ENCODE data around the gene RBKS.
A peak's percentile ranks its signal among the peaks of the same experiment; 100 is the strongest.
"Not testable (repeated sequence)": the region's sequence is repeated elsewhere in the genome, so short reads cannot be mapped to it uniquely, and the experiment has no call there.

RBKS gene

DNA sequence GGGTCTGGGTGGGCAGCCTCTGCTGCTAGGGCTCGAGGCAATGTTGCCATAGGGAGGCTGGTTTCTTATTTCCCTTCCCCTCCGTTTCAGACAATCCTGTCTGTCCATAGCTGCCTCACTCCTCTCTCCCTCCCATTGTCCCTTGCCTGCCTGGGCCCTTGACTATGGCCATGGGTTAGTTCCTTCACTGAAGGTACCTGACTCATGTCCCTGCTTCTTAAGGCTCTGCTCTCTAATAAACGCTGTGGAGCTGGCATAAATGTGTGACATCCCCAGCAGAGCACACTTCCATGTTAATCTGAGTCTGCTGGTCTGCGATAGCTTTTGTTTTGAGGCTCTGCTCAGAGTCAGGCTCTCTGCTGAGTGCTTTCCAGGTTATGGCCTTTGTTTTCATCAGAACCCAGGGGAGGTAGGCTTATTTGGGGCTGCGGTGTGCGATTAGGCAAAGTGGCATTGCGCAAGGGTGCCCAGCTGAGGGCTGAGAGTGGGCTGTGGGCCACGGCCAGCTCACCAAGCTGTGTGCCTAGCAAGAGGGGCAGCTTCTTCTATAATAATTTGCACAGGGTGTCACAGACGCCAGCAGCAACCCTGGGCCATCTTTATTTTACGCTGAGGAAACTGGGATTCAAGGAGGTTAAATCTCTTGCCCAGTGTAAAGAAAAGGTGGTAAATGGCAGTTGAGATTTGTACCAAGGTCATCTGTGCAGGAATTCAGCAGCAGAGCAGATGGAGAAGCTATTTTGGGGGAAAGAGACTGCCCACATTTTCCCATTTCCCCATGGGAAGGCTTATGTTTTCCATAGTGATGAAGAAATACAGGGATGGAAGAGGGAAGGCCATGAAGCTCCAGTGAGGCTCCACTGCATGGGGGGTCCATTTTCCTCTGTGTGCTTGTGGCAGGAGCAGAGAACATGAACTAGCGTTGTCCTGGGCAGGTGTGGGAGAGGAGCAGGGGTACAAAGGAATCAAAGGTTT lies 93.1 kb downstream of the RBKS start:
- DNase-seq, result no peak

DNA sequence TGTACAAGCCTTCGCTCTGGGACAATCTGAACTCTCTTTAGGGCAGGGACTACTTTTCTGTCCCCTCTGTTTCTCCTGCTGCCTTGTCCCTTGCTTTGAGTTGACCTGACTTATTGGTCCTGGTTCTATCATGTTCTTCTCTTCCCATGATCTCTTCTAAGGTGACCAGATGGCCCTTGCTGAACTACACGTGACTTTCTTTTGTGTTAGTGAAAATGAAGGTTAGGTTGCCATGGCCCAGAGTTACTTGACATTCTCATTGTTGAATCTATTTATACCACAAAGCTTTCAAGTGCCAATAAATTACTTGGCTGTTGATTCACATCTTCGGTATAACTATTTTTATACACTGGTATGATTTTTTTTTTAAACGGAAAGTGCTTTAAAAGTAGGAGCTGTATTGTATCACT lies 94.3 kb downstream of the RBKS start:
- no peak for DNase-seq

DNA sequence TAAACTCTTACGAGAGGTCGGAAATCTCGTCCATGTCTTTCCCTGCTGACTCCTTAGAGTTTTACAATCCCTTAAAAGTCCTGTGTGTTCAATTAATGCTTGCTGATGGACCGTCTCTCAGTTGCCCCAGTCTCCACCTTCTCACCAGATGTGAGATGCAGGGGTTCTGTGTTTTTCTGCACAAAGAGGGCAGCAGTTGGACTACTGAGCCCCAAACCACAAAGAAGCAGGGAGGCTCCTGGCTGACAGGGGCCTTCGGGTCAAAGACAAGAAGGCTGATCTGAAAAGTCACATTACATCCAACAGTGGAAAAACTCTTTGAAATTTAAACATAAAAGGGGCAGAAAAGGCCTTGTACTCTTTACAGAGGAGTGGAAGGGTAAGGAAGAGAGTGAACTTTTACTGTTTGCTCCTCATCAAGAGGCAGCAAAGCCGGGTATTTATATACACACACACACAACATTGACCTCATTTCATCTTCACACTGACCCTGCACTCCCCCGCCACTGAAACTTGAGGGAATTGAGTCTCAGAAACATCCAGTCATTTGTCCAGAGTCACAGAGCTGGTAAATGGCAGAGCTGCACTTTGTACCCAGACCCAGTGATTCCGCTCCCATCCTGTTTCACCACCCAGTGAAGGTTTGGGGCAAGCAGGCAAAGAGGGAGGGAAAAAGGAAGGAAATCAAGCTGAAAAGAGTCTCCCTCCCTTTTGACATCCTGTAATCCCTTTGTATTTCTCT lies 94.9 kb downstream of the RBKS start:
- no peak for DNase-seq

DNA sequence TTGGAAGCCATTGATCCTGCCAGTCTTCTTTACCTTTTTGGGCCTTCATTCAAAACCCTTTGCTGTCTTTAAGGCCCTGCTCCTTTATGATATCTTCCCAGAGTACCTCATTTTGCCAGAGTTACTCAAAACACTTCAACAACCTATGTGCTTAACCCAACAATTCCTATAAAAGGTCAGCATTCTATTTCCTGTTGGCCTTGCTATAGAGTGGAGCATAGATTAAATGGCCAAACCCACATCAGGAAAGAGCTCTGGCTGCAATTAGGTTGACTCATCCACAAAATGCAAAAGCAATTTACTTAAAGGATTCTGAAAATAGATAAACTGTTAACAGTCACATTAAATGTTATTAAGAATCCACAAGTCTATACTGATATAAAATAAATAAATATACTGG lies 97.4 kb downstream of the RBKS start:
- no peak for DNase-seq

DNA sequence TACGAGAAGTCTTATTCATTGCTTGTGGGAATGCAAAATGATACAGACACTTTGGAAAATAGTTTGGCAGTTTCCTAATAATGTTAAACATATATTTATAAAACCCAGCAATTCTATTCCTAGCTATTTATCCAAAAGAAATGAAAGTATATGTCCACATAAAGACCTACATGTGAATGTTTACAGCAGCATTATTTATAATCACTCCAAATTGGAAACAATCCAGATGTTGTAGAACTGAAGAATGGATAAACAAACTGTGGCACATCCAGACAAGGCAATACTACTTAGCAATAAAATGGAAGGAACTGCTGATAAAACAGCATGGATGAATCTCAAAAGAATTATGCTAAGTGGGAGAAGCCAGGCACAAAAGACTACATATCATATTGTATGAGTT lies 99.4 kb downstream of the RBKS start:
- DNase-seq, result no peak

DNA sequence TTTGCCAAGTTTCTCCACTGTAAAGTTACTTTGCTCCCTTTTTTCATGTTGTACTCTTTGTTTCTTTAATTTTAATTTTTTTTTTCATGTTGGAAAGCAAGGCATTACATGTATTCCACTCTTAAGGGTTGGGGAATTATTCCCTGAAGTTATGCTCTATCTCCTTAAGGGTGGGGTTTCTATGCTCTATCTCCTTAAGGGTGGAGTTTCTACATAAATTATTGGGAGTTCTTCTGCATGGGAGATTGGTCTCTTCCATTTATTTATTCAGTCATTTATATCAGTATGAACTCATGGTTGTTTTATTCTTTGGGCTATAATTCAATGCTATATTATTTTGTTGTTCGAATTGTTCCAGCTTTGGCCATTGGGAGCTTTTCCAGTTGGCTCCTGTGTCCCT lies 107.5 kb downstream of the RBKS start:
- DNase-seq, result no peak

DNA sequence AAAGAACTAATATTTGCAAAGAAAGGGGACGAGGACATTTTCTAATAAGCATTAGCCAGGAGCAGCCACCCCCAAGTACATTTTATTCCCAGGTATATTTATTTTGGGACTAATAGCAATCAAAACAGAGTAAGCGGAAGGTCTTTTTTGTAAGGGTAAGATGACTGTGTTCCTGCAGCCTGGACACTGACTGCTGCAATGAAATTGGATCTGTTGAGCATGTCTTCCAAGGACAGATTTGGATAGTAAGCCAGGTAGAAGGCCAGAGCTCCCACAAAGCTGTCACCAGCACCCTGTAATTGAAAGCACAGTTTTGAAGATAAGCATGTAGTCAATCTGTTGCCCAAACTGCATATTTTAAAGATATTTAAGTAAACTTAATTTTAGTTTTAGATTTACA lies 108.7 kb downstream of the RBKS start:
- DNase-seq, result no peak

DNA sequence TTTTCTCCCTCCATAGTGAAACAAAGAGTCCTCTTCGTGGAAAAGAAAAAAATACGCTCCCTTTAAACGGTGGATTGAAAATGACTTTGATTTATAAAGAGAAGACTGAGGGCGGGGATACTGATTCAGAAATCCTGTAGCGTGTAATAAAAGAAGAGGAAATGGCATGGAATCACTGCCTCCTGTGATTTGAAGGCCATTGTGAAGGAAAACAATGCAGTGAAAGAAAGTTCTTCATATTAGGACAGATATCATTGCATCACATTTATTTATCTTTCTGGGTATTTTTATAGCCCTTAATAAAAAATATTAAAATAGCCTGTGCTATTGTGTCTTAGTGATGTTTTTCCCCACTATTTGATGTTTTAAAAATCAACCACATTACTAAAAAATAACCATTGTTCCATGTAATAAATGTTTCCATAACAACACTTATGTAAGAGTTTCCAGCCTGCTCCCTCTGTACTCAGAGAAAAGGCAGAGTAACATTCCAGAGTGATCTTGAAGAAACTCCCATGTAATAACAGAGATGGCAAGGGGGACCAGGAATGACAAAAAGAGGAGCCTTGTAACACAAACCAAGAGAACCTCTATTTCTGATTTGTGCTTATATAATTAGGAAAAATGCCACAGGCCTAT lies 110.7 kb downstream of the RBKS start:
- no peak for DNase-seq

DNA sequence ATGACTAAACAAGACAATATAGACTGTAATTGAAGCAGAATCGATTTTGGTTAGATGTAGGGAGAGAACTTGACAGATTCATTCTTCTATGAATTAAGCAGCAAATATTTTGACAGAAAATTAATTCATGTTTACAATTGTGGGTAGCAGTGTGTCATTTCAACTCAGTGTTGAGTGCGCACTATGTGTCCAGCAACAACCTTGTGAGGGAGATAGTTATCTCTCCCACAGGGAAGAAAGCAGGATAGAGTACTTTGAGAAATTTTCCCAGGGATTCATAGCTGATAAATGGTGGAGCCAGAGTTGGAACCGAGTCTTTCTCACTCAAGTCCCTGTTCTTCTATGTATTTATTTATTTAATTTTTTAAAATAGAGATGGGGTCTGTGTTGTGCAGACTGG lies 113.5 kb downstream of the RBKS start:
- no peak for DNase-seq

DNA sequence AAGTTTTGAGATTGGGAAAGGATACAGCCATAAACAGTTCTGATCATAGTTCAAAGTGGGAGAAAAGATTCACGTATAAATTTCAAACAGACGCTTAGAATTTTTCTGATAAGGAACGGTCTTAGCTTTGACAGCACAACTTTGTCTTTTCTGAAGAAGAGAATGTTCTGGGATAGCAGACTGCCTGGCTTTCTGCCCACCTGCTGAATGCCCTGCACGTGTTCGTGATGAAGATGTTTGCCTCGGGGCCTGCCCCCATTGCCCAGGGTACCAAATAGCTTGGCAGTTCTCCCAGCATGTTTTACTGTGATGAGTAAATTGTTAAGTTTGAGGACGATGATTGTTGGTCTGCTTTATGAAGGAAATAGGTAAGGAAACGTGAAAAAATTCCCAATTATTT lies 114.1 kb downstream of the RBKS start:
- no peak for DNase-seq

DNA sequence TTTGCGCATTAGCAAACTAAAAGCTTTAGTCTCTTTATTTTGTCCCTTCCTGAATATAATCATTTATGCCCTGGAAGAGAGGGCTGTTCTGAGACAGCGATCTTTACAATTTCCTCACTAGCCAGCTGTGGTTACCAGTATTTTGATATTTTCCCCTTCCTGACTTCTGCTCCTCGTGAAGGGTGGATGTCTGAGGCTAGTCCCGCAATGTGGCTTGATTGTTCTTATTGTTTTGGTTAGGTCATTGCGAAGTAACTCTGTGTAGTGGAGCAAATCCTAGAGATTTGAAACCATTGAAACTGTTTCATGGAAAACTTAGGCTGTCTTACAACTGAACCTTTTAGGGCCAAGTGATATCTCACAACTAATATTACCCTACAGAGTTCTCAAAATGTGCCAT lies 116.2 kb downstream of the RBKS start:
- no peak for DNase-seq

DNA sequence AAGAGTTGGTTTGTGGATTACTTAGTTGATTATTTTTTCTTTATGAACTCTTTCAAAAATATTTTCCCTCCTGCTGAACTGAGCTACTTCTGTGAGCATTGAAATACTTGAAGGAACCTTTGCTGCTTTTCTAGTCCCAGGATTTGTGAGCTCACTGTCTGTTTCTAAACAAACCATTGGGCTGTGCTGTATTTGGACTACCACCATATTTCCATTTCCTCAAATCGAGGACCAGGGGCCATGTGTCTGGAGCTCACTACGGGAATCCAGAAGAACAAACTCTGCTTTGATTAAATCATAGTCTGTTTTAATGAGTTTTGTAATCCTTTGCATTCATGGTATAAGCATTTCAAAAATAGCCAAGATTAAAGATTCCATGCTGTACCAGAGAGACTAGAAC lies 117.4 kb downstream of the RBKS start:
- no peak for DNase-seq

DNA sequence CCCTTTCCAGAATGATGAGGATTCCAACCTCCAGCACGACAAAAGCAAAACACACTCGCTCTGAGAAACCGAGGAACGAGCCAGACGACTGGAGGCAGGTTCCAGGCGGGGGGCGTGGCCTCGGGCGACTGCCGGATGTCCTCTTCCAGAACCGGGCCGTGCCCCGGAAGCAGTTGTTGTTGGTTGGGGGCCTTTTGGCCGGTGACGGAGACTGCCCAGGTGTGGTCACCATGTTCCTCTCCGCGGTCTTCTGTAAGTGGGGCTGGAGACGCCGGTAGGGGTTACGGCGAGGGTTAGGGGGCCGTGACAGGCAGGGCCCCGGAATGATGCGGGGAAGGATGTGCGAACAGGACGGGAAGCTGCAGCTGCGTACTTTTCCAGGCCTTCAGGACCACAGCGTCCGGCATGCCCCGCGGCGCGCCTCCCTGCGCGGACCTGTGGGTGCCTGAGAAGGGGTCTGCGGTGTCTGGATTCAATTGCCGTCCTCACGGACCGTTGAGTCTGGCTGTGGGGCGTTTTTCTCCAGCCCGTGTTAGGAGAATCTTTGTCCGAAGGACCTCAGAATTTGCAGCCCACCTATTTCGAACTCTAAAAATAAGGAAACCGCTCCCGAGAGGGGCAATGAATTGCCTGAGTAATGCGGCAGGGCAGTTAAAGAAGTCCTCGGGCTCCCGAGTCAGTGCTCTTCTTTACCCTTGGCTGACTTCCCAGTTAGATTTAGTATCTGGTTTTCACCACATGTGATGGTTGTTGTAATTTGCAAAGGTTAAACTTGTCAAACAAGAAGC lies 118.4 kb downstream of the RBKS start, which contains the start of gene MRPL33:
Gene MRPL33, plus strand, starts transcription at position 172 of the 788 bp plus-strand sequence. Its CDS starts 59 bp downstream, at position 231.
- DNase-seq, result peak; percentile 80 to 88

DNA sequence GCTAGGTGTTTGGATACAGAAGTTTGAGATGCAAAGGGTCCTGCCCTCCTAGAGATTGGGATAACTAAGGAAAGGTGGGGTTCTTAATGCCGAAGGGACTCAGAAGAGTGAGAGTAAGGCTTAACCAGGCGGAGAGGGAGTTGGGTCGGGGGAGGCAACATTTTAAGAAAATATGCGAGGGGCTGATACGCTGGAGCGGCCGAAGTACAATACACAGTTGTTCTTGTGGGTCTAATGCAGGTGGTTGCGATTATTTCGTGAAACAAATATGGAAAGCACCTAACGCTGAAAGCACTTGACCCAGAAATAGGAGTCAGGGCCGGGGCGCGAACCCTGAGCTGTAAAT lies 119.0 kb downstream of the RBKS start:
- DNase-seq, result no peak

DNA sequence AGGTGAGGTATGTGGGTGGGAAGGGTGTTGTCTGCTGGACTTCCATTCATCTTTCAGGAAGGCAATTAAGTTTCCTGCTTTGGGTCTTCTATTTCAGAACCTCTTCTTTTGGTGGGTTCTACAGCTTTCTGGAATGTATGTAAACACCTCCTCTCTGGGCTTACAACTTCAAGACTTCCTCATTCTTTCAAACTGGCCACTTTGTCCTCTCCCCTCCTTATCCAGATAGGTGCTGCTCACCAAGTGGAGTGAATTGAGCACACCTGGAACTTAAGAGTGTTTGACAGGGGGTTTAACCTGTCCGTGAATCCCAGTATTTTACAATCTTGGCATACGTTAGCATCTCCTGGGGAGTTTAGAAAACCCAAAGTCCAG lies 123.9 kb downstream of the RBKS start:
- DNase-seq, result no peak

DNA sequence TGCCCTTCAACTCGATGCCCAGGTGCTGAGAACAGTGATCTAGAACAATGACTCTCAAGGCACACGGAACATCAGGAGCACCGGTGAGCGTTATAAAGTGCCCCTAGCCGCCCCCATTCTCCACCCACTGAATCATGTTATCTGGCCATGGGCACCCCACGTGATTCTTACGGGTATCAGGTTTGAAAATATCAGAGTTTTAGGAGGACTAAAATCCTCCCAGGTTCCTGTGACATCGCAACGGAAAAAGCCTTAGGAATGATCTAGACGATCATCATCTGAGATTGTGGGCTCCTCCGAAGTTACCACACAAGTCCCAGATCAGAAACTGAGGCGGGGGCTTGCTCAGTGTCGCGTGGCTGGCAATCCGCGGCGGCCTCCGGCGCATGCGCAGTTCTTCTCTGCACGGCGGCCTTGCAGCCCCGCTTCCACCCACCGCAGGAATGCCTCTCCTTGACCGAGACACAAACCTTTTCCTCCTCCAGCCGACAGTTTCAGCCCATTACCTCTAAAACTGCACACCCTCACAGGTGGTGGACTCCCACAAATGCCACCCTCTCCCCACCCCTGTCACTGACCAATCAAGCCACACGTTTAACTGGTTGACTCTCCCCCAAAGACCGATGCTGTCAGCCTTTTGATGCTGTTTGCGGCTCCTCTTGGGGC lies 124.4 kb downstream of the RBKS start:
- DNase-seq, result peak in 1 of 2 experiments; percentile 42

DNA sequence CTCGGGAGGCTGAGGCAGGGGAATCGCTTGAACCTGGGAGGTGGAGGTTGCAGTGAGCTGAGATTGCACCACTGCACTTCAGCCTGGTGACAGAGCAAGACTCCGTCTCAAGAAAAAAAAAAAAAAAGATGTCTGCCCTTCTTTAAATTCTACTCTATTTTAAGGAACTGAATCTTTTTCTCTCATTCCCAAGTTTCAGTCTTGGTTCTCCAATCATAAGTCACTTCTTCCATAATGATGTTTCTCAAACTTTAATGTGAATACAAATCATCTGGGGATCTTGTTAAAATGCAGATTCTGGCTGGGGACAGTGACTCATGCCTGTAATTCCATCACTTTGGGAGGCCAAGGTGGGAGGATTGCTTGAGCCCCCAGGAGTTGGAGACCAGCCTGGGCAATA lies 125.7 kb downstream of the RBKS start:
- DNase-seq, result not testable (repeated sequence)

DNA sequence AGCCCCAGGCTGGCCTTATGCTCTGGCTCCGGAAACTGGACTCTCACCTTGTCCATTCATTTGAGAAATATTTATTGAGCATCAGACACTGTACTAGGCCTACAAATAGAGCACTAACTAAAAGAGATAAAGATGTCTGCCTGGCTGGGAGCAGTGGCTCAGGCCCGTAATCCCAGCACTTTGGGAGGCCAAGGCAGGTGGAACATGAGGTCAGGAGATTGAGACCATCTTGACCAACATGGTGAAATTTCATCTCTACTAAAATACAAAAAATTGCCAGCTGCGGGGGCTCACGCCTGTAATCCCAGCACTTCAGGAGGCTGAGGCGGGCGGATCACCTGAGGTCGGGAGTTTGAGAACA lies 126.3 kb downstream of the RBKS start:
- no peak for DNase-seq

DNA sequence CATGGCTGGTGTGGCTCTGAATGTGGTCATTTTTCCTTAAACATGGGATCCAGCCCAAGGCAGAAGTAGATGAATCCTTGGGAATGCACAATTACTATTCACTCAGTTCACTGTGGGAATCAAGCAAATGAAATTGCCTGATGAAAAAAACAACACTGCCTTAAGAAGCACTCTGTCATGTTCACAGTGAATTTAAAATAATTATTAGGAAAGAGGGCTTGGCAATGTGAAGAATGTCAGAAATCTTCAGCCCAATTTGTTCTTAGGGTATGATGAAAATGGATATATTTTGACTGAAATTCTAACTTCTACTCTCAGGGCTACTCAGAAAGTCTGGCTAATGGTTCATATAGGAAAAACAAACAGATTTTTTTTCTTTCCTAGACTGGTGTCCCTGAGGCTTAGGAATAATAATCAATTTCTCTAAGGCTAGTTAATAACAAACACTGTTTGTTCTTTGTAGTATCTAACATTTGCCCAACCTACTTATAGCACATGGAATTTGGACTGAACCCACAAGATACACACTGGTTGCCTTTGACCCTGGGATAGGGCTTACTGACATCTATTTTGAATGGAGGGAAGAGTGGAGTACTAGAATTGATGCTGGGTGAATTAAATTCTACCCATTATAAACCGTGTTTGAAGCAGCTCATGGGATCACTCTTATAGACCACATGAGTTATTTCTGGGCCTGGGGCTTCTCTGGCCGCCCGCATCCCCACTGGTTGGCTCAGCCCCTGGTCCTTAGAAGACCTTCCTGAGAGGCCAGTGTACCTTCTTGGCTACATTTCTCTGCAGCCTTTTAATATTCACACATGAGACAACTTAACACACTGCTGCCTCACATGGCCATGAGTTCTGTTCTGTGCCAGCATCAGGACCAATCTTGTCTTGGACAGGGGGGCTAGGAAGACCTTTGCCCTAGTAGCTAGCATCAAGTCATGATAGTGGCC lies 127.0 kb downstream of the RBKS start:
- DNase-seq, result no peak

DNA sequence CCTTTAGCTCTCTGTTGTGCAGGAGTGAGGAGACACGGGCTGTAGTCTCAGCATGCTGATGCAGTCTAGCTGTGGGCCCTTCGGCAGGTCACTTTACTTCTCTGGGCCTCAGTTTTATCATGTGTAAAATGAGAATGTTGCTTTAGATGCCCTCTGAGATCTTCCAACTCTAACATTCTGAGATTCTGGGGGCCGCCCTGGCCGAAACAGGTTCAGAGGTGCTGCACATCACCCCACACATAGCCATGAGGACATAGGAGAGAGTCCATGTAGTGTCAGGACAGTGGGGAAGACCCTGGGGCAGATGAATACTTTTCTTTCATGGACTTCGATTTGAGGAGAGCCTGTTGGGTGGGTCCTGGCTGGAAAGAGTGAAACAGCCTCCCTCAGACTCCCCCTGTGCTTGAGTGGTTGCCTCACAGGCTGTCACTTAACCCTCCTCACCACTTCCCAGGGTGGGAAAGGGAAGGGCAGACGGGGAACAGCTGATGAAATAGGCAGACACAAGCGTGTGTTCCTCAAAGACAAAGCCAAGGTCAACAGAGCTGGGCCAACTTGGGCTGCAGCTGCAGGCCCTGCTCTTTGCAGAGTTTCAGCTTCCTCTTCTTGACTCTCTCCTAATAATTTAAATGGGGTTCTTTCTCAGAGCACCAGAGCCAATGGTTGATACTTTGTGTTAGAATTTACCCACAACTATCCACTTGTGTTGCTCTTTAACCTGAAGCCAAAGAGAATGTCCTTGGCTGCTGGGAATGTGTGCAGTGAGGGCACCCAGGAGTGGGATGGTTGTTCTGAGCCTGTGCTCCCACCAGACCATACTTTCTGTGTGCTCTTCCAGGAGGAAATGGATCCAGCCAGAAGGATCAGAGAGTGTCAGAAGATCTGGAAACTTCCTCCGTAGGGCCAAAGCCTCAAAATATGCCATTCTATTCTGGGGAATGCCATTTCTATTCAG lies 133.4 kb downstream of the RBKS start:
- no peak for DNase-seq

Data from NCI-H1930 (cell line).